DOHH2 (cell line): ENCODE data around the gene POLG.

Experiments used
- H3F3A ChIP-seq: fragments of 200-600 bp; sonication (generic), shearing (Covaris generic); 2 replicates; pipeline ENCODE4 v1.6.0; 2016; ENCODE audit warnings: antibody characterized with exemption, mild to moderate bottlenecking; ENCODE audit not compliant: control insufficient read depth, insufficient read depth
- H3K27ac ChIP-seq: fragments of 200-600 bp; sonication (generic); 2 replicates; pipeline ENCODE4 v1.5.1; 2014; ENCODE audit warnings: low read depth, mild to moderate bottlenecking, low read length, moderate library complexity
- H3K27me3 ChIP-seq: fragments of 200-600 bp; sonication (generic); 2 replicates; pipeline ENCODE4 v1.6.1; 2014; ENCODE audit warnings: mild to moderate bottlenecking, low read length, mixed read lengths; ENCODE audit not compliant: control insufficient read depth
- H3K36me3 ChIP-seq: fragments of 200-600 bp; sonication (generic); 2 replicates; pipeline ENCODE4 v1.6.1; 2014; ENCODE audit warnings: mild to moderate bottlenecking, low read length, moderate library complexity, mixed read lengths; ENCODE audit not compliant: control insufficient read depth
- H3K4me1 ChIP-seq: fragments of 200-600 bp; sonication (generic); 2 replicates; pipeline ENCODE4 v1.6.1; 2014; ENCODE audit warnings: mild to moderate bottlenecking, low read length, mixed read lengths; ENCODE audit not compliant: control insufficient read depth
- H3K4me2 ChIP-seq: fragments of 200-600 bp; sonication (generic); 2 replicates; pipeline ENCODE4 v1.6.0; 2014; ENCODE audit warnings: mild to moderate bottlenecking, low read length, moderate library complexity
- H3K4me3 ChIP-seq: fragments of 200-600 bp; sonication (generic); 2 replicates; pipeline ENCODE4 v1.5.1; 2014; ENCODE audit warnings: mild to moderate bottlenecking, low read length, mixed read lengths
- H3K79me2 ChIP-seq: fragments of 200-600 bp; sonication (generic); 2 replicates; pipeline ENCODE4 v1.6.1; 2014; ENCODE audit warnings: mild to moderate bottlenecking, low read length, mixed read lengths; ENCODE audit not compliant: control insufficient read depth
- H3K9me2 ChIP-seq: fragments of 200-600 bp; sonication (generic); replicated peaks from 2 replicates; pipeline ENCODE4 v1.6.1; 2014; ENCODE audit warnings: mild to moderate bottlenecking, low read length, mixed read lengths; ENCODE audit not compliant: control insufficient read depth
- H3K9me3 ChIP-seq: fragments of 200-600 bp; sonication (generic); 2 replicates; pipeline ENCODE4 v1.6.1; 2014; ENCODE audit warnings: antibody characterized with exemption, low read length, mixed read lengths; ENCODE audit not compliant: control insufficient read depth, insufficient read depth
- H4K20me1 ChIP-seq: fragments of 200-600 bp; sonication (generic); 2 replicates; pipeline ENCODE4 v1.6.0; 2014; ENCODE audit warnings: low read depth, mild to moderate bottlenecking, antibody characterized with exemption, low read length, moderate library complexity; ENCODE audit not compliant: control insufficient read depth, insufficient read depth
- CTCF ChIP-seq: fragments of 200-600 bp; sonication (generic); IDR thresholded peaks from one replicate; pipeline ENCODE4 v1.5.1; 2014; ENCODE audit warnings: antibody characterized with exemption, mild to moderate bottlenecking, low read depth, low read length; ENCODE audit not compliant: poor library complexity, severe bottlenecking
- EZH2phosphoT487 ChIP-seq: fragments of 200-600 bp; sonication (generic); IDR thresholded peaks from 2 replicates; pipeline ENCODE4 v1.6.1; 2017; ENCODE audit warnings: borderline replicate concordance, mild to moderate bottlenecking, antibody characterized with exemption, low read length, moderate library complexity, mixed read lengths

Gene POLG

GRCh38 chr15:89379251-89379695 lies 44.6 kb upstream of the POLG start:
- H4K20me1 ChIP-seq = no peaks in the 10 kb centered on the region
- no peaks in the 10 kb centered on the region for H3K79me2 ChIP-seq
- H3K27me3 ChIP-seq = peaks cover 41% of the 10 kb centered on the region
- no peaks in the 10 kb centered on the region for H3K36me3 ChIP-seq
- H3K9me3 ChIP-seq = no peaks in the 10 kb centered on the region
- H3F3A ChIP-seq = no peaks in the 10 kb centered on the region
- no peaks in the 10 kb centered on the region for H3K9me2 ChIP-seq
- no peak overlapping the region for H3K4me3 ChIP-seq
- H3K4me1 ChIP-seq = no peaks in the 10 kb centered on the region
- H3K27ac ChIP-seq = no peak overlapping the region
- no peak overlapping the region for H3K4me2 ChIP-seq
- no peak for TF ChIP-seq EZH2phosphoT487
- TF ChIP-seq CTCF = no peak

- H3K27me3 ChIP-seq = peaks cover 49% of the 10 kb centered on the region
- TF ChIP-seq CTCF = no peak
- TF ChIP-seq EZH2phosphoT487 = no peak
- no peaks in the 10 kb centered on the region for H3K9me2 ChIP-seq
- H3K9me3 ChIP-seq = no peaks in the 10 kb centered on the region
- no peaks in the 10 kb centered on the region for H3K36me3 ChIP-seq
- no peak overlapping the region for H3K4me3 ChIP-seq
- no peaks in the 10 kb centered on the region for H3K79me2 ChIP-seq
- no peak overlapping the region for H3K27ac ChIP-seq
- H3K4me1 ChIP-seq = no peaks in the 10 kb centered on the region
- no peaks in the 10 kb centered on the region for H3F3A ChIP-seq
- H4K20me1 ChIP-seq = no peaks in the 10 kb centered on the region
- no peak overlapping the region for H3K4me2 ChIP-seq
Observed at GRCh38 chr15:89378296-89379151, 43.9 kb upstream of the POLG start.

GRCh38 chr15:89377842-89378295 lies 43.2 kb upstream of the POLG start:
- H3K27ac ChIP-seq = no peak overlapping the region
- H3K9me2 ChIP-seq = no peaks in the 10 kb centered on the region
- H3K27me3 ChIP-seq = peaks cover 53% of the 10 kb centered on the region
- no peak overlapping the region for H3K4me3 ChIP-seq
- H3F3A ChIP-seq = no peaks in the 10 kb centered on the region
- no peaks in the 10 kb centered on the region for H3K4me1 ChIP-seq
- no peaks in the 10 kb centered on the region for H3K9me3 ChIP-seq
- H4K20me1 ChIP-seq = no peaks in the 10 kb centered on the region
- H3K79me2 ChIP-seq = no peaks in the 10 kb centered on the region
- H3K4me2 ChIP-seq = no peak overlapping the region
- H3K36me3 ChIP-seq = no peaks in the 10 kb centered on the region
- TF ChIP-seq CTCF (no peak), EZH2phosphoT487 (no peak)
